Measurements from ENCODE around the gene PCK1. TPM values are rescaled to one million over a fixed set of nuclear protein-coding genes. Genes with fewer than 3 reads are reported as not detected.

The PCK1 gene
- total and polyA plus RNA-seq, 2 of the 13 experiments (the other 11 are each of a cell fraction or from before 2014, with no cell fraction given): 6.5 to 12.6 TPM

GRCh38 chr20:57560554-57561355 lies at the start of gene PCK1 (continued):
- TF ChIP-seq ATF6 (CRISPR knock-in tag; conservative IDR thresholded peaks at IDR 0.05) (peak; percentile 58), RAD51 (IDR thresholded peaks at IDR 0.05; ENCODE audit: borderline replicate concordance) (no peak), IKZF4 (CRISPR knock-in tag; IDR thresholded peaks at IDR 0.05; ENCODE audit: borderline replicate concordance, low read depth, not compliant biosample characterization) (peak; percentile 78), ZBTB2 (CRISPR knock-in tag; IDR thresholded peaks at IDR 0.05; ENCODE audit: low read depth) (no peak), ZNF646 (CRISPR knock-in tag; IDR thresholded peaks at IDR 0.05) (peak; percentile 76), ZNF558 (CRISPR knock-in tag; IDR thresholded peaks at IDR 0.05; ENCODE audit: borderline replicate concordance) (peak; percentile 94), GABPB1 (CRISPR knock-in tag; IDR thresholded peaks at IDR 0.05) (peak; percentile 36), HNRNPH1 (optimal IDR thresholded peaks at IDR 0.05; ENCODE audit: low read depth, low read length) (no peak), SOX6 (IDR thresholded peaks at IDR 0.05) (no peak), SOX6 (CRISPR knock-in tag; IDR thresholded peaks at IDR 0.05) (peak; percentile 98), ZXDC (CRISPR knock-in tag; IDR thresholded peaks at IDR 0.05) (peak; percentile 95), TMF1 (CRISPR knock-in tag; IDR thresholded peaks at IDR 0.05; ENCODE audit: low read depth) (0 out of 2 replicates have a peak, but pooled peaks have one; percentile 64), MTERF4 (CRISPR knock-in tag; IDR thresholded peaks at IDR 0.05) (peak; percentile 31; the same call in 1 of the 2 replicates)
